CD4-positive, alpha-beta T cell treated with Interleukin-21 for 1 hour (primary cell): ENCODE data around the gene ADAM33.

ENCODE experiments used
- DNase-seq: peaks from one replicate; pipeline ENCODE4 v3.0.0-alpha.2; 2020

Gene ADAM33

DNA sequence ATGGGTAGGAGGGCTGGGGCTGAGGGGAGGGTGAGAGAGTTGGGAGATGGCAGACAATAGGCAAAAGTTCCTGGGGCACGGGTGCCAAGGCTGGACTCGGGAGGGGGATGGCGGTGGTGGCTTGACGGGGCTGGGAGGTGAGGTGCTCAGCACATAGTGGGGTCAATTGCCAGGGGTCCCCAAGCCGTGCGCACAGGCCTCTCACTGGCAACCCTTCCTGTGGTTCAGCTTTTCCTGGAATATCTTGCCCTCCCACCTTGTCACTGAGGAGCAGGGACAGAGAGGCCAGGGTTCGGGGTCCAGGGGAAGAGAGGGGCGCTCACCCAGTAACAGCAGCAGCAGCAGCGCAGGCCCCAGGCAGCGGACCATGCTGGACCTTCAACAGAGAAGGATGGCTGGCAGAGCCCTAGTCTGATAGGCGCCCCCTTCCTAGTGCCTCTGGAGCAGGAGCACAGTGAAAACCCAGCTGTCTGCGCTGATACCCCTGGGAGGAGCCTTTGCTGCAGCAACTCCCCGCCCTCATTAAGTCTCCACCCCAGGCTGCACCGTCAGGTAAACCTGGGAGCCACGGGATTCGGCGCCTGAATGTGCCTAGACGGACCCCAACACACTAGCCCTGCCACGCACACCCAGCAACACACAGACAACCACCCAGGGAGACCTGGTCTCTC is 18.6 kb downstream of the ADAM33 start, which contains the start of gene GFRA4:
Gene GFRA4 (minus strand): TSS at position 369 of the 671 bp plus-strand sequence. CDS start 0 bp downstream, at position 369.
- DNase-seq: no peak

DNA sequence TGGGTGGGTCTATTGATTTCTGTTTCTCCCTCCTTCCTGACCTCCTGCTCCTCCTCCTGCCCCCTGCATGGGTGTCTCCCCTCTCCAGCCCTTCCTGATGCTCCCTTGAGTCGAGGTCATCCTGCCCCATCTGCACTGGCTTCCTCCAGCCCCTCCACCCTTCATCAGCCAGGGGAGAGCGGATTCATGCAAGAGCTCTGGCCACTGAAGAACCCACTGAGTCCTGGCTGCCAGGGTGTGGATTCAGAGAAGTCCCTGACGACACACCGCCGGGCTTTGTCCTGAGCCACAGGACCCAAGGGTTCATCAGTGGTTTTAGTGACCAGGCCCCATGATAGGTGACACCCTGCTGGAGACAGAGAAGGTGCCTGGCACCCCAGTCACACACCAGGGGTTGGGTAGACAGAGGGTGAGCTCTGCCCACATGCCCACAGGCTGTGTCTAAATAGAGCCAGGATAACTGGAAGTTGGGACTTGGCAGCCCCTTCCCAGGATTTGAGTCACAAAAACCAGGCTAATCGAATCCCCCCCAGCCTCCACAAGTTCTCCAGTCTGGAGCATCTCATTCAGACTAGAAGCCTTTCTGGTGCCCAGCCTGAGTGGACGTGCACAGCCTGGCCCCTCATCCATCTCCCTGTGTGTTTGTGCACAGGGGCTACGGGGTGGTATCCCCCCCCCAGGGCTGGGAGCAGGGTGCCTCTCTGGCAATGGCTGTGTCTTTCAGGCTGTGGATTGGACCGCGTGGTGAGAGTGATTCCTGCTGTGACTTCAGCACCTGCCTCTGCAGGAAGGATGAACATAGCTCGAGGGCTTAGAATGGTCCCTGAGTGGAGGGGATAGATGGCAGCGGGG is 19.8 kb downstream of the ADAM33 start:
- no peak for DNase-seq

DNA sequence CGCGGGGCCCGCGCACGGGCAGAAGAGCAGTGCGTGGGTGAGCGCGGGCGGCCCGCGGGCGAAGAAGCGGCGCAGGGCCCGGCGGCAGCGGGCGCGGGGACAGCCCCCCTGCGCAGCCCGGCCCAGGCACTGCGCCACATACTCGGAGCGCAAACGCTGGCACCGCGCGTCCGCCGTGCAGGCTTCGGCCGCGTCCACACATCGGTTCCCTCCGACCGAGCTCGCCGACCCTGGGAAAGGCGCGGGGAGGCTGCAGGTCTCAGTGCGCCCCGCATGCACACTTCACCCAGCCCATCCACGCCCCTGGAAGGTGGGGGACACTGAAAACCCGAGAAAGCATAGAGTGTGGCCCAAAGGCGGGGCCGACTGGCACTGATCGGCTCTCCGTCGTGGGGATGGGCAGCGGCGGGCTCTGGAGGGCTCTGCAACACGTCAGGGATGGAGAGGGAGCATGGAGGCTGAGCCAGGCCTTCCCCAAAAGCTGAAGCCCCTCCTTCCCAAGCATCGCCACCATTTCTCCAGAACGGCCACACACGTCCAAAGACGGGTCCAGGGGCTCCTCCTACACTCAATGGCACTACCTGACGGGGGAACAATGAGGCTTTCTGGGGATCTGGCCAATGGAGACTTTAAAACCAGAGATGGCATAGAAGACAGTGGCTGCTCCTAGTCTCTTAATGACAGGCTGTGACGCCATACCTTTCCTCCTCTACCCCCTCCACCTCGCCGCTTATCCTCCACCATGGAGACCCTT is 20.6 kb downstream of the ADAM33 start:
- DNase-seq: no peak

DNA sequence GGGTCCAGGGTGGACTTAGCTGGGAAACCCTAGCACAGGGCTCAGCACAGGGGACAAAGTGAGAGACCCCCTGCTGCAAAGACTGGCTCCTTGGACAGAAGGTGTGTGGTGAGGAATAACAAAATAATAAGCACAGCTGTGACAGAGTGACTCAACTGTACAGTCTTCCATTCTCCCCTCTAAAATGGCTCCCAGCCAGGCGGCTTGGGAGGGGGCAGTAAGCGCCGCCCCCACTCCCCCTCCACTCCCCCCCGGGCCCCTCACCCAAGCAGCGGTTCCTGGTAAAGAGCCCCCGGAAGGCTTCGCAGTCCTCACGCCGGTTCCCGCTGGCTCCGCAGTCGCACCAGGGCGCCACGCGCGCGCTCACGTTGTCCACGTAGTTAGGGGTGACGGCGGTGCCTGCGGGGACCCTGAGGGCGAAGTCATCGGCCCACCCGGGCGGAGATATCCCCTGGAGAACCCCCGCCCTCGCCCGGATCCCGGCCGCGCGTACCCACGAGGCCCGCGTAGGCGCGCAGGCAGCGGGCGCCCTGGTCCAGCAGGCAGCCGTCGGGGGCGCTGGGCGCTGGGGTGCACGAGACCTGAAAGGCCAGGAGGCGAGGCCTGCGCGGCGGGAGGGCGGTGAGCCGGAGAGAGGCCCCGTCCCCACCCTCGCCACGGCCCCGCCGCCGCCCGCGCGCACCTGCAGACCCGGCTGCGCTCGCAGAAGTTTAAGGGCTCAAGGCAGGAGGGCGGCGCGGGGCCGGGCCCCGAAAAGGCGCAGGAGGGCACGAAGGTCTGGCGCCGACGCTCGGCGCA is 21.3 kb downstream of the ADAM33 start:
- DNase-seq: no peak

DNA sequence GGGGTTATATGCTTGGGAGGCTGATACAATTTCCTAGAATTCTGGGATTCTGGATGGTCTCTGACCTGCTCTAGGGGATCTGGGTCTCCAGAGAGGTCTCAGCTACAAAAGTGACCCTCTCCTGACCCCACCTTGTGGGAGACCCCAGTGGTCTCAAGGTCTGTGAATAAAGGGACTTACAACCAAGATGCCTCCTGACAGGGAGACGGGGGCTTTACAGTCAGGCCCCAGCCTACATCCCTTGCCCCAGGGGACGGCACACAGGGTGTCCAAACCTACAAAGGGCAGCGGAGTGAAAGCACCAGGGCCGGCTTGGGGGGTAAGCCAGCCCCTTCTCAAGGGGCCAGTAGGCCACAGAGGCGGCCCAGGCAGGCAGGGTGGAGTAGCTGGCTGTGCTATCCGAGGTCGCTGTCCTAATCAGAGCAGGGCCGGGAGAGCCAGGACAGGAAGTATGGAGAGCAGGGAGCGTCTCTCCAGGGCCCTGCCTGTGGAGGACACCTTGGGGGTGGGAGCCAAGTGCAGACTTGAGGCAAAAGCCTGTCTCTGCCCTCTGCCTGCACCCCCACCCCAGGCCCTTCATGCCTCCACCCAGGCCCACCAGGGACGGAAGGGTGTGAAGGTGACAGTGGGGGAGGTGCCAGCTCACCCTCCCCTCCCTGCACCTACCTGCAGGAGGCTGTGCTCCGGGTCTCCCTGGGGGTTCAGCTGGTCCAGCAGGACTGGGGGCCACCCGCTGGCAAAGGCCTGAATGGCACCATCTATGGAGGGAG is 22.1 kb downstream of the ADAM33 start:
- DNase-seq: no peak

DNA sequence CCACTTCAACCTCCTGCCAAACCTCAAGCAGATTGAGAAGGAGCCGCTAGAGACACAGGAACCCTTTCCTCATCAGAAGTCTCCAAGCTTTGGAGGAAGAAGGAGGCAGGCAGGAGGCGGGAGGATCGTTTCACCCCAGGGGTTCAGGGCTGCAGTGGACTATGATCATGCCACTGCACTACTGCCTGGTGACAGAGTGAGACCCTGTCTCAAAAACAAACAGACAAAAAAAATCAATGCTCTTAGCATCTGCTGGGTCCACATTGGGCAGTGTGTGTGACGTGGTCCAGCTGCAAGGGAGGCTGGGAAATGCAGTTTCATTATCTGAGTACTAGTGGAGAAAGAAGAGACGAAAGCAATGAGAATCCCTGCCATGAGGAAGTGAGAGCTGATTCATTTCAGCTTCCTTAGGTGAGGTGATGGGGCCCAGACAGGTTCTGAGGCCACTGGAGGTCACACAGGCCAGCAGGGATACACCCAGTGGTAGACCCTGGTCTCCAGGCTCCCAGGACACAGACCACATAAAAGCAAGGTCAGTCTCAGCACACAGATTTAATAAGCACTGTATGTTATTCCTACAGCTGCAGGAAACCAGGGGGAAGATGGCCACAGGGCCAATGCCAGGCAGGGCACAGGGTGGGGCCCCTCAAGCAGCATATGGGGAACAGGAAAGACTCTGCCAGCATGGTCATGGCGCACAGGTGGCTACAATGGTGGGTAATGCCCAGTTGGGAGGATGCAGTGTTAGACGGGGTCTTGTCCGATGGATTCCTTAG is 22.9 kb downstream of the ADAM33 start:
- DNase-seq: no peak

DNA sequence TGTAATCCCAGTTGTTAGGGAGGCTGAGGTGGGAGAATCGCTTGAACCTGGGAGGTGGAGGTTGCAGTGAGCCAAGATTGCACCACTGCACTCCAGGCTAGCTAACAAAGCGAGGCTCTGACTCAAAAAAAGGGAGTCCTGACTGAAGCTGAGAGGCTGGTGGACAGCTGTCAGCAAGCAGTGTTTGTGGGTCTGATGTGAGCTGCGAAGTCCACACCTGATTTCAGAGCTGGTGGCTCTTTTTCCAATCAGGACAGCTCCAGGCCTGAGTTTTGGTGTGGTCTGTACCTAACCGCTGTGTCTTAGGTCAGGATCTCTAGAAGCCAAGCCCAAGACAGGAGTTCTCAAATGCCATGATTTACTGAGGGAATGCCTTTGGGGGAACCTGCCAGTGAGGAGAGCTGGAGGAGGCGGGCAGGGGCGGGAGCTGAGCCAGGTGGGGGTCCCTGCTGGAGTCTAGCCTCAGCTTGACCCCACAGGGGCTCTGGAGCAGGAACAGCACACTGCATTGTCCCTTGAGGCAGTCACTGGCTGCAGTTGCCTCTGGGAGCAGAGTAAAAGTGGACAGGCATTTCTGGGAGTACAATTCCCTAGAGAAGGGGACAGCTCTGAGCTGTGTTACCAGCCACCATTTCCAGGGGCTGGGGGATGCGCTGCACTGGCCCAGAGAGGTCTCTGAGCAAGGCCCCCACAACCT is 23.6 kb downstream of the ADAM33 start:
- DNase-seq: no peak

DNA sequence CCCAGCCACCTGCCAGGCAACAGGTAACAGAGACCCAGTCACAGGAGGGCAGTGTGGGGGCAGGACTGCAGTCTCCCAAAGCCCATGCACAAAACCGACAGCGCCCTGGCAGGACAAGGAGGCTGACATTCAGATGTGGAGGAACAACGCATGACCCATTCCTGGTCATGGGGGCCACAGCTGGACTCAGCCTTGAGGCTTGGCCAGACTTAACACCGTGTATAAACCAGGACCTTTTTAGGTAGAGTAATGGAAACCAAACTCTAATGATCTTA is 26.7 kb downstream of the ADAM33 start:
- DNase-seq: no peak

DNA sequence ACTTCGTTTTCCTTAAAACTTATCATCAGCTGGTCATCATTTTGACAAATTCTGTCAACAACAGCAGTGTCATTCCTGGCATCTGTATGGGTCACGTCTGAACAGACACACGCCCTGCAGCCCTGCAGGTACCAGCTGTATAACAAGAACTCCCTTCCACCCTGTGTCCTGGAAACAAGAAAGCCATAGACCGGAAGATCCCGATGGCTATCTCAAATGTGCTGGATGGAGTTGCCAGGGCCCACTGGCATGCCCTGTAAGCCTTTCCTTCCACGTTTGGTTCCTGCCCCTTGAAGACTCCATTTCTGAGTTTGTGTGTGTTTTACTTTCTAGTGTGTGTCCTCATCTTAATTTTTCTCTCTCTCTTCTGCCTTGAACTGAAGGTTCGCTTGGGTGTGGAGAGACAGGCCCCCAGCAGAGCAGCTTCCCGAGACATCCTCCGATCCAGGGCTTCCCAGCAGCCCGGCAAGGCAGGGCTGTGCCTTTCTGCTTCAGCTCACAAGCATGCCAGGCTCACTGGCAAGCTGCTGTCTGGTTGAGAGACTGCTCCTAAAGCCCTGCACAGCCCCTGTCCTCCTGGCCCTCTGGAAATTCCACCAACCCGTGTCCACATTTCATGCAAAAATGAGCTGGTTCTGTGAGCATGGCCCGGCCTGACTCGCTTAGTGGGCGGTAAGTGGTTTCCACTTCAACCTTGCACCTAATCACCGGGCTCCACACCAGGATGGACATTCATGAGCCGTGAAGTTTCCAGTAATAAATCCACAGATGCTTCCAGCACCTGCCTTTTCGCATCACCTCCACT is 27.3 kb downstream of the ADAM33 start:
- DNase-seq: no peak

DNA sequence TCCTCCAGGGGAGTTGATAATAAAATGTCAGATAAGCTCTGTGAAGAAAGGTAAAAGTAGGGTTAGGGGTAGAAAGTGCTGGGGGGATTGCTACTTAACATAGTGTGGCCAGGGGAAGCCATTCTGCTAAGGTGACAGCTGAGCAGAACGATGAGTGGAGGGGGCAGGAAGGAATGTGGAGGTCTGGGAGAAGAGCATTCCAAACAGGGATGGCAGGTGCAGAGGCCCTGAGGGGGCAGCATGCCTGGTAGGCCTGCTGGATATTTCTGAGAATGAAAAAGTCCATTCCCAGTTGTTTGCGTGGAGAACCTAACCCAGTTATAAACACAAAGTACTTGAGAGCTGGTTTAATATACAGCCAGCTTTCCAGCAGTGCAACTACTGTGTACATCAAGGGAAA is 27.9 kb downstream of the ADAM33 start:
- DNase-seq: no peak

DNA sequence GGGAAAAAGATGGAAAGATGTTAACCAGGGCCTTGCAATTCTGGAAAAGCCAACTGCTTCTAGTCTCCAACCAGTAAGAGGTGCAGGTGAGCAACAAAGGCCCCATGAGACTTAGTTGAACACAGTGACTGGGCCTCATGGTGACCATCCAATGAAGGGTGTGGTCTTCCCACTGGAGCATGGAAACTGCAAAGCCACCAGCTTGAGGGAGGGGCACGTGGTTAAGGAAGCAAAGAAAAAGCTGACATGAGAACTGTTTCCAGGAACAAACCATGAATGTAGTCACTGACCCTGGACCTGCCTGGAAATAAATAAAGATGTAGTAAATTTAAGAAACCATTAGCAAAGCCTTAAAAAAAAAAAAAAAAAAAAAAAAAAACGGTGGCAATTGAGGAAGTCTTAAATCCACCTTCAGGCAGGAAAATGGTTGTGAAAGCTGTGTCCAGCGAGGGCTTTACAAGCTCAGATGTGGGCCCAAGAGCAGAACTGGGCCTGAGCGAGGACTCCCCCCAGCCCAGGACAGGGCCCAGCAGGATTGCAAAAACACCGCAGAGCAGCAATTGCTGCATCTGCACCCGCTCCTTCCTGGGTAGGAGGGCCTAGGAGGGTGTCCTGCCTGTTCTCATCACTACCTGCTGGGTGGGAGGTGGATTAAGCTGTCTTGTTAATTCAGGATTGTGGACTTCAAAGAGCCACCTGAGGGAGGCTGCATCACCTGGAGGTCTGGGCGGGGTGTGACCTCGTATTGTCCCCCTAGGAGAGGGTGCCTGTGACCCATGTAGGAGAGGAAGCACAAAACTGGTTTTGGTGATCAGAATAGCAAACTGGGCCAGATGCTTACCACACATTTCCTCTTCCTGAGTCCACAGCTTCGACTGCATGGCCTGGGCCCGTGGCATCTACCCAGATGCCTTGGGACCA is 28.9 kb downstream of the ADAM33 start:
- no peak for DNase-seq

DNA sequence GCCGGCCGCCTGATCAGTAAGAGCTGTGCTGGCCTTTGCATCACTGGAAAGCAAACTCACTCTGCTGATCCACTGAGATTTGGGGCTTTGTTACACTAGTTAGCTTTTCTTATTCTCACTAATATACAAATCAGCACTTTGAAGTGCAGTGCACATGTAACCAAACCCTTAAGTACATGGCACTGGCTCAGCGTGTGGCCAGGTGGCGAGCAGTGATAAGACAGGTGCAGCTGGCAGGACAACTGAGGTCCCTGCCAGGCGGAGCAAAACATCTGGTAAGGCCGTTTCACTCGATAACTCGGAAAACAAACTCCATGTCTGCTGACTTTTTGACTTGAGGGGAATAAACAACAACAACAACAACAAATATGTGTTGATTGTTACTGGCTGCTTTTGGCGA is 29.6 kb downstream of the ADAM33 start:
- DNase-seq: no peak

DNA sequence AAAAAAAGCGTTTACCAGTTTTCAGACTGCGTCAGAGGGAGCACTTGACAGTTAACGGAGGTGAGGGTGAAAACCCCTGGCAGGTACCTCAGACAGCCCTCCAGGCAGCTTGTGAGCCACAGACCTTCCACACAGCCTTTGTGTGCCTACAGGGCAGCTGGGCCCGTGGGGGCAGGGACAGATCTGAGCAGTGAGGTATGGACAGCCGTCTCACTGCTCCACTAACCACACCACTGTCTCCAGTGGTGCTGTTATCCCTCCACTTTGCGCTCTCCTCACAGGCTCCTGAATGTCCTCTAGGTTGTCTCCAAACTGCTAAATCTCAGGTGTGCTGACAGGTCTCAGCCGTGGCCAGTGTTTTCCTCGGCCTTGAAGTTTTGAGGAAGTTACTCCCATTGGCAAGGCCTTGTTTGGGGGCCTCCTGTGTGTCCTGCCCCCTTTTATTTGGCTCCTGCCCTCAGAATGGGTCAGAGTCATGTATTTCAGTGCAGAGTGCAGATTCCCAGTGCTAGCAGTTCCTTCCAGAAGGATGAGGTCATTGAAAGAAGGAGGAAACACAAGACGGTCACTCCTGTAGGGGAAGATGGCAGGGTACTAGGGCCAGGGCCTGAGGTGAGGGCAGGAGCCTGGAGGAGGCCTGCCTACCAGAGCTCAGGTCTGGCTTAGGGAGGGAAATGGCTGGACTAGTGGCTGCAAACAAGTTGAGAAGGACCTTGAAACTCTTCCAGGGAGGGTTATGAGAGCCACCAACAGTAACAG is 30.4 kb downstream of the ADAM33 start:
- no peak for DNase-seq

DNA sequence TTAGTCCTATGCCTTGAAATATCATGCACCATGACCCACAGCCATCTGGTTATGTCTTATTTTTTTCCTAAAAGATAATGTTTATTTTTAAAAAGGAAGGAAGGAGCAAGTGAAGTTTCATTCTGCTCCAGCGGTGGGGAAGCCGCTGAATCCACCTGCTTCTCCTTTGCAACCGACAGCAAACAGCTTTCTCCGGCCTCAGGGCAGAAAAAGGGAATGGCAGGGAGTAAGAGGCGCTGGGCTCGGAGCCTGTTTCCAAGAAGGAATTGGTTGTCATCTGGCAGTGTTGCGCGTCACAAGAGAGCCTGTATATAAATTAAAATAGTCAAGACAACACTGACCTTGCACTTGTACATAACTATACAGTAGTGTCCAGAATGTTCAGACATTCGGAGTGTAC is 32.9 kb downstream of the ADAM33 start:
- DNase-seq: no peak

DNA sequence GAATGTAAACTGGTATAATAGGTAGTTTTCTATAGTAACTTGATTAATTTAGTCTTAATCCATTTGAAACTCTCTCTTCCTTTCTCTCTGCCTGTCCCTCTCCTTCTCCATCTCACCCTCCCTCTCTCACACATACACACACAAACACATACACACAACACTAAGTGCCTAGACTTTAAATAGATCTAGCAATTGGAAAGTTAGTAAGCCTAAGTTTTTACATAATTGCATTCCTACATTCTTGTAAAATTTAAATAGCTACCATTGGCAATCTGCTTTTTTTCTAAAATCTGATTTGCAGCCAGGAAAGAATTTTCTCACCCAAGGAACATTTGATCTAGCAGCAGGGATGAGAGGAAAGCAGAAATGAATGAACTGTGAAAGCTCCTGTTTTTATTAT is 34.3 kb downstream of the ADAM33 start:
- DNase-seq: no peak

DNA sequence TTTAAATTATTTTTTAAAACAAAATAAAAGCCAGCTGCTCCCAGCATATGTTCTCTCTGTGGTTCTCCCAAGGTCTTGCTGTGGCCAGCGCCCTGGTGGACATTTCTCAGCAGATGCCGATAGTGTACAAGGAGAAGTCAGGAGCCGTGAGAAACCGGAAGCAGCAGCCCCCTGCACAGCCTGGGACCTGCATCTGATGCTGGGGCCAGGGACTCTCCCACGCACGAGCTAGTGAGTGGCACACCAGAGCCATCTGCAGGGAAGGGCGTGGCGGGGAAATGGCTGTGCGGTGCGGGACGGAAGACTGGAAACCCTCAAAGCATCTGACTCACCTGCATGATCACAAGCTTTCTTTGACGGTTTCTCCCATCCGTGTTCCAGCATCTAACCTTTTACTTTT is 35.2 kb downstream of the ADAM33 start:
- DNase-seq: no peak

DNA sequence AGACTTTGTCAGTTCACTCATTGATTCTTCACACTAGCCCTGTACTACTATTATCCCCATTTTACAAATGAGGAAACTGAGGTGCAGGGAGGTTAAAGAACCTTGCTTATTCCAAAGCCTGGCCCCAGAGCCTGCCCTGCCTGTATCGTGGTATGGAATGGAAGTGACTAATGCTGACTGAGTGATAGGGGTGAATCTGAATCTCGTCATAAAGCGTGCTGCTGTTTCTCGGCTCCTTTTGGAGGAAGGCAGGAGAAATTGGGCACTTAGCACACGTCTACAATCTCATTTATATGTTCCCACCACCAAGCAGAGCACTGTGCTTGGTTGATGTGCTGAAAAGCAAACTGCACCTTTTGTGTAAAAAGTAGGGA is 35.8 kb downstream of the ADAM33 start:
- no peak for DNase-seq
